ENCODE results near the gene MYBPH.

DNA sequence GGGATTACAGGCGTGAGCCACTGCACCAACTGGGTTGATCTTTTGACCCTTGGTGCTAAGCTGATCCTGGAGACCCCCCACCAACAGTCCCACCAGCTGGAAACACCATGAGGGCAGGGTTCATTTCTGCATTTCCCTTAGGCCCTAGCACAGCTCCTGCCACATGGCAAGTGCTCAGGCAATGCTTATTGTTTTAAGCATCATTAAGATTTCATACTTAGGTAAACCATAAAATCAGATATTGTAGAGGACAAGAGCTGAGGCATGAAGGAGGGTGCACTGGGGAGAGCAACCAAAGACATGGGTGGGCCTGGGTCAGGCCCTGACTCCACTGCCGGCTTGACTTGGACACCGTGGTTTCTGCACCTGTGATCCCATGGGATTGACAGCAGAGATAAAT lies 36.2 kb upstream of the MYBPH start:
- TF ChIP-seq, protein P1, sequence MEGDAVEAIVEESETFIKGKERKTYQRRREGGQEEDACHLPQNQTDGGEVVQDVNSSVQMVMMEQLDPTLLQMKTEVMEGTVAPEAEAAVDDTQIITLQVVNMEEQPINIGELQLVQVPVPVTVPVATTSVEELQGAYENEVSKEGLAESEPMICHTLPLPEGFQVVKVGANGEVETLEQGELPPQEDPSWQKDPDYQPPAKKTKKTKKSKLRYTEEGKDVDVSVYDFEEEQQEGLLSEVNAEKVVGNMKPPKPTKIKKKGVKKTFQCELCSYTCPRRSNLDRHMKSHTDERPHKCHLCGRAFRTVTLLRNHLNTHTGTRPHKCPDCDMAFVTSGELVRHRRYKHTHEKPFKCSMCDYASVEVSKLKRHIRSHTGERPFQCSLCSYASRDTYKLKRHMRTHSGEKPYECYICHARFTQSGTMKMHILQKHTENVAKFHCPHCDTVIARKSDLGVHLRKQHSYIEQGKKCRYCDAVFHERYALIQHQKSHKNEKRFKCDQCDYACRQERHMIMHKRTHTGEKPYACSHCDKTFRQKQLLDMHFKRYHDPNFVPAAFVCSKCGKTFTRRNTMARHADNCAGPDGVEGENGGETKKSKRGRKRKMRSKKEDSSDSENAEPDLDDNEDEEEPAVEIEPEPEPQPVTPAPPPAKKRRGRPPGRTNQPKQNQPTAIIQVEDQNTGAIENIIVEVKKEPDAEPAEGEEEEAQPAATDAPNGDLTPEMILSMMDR (IDR thresholded peaks at IDR 0.05): no peak
- no peak for TF ChIP-seq ZFX (IDR thresholded peaks at IDR 0.05; ENCODE audit: borderline replicate concordance)
